Endothelial cell of umbilical vein (primary cell): Measurements from ENCODE around the gene C1QC. TPM values are rescaled to one million over a fixed set of nuclear protein-coding genes. Genes with fewer than 3 reads are reported as not detected.

Source experiments
- BruUV-seq: library from RNA; stranded (reverse); fragments of 400-500 nt; replicated peaks from 2 replicates; lab custom pipeline; 2021; lab: Mats Ljungman, UMichigan
- CTCF ChIA-PET: fragments of 300-600, 350-600 bp; sonication (Branson Sonifier 250); formaldehyde crosslinking; loops from one replicate; lab custom pipeline; 2021; ENCODE audit warnings: antibody characterized with exemption, inconsistent platforms; lab: Charles Lee
- POLR2A ChIA-PET: fragments of 300-600, 350-600 bp; sonication (Branson Sonifier 250); formaldehyde crosslinking; loops from one replicate; lab custom pipeline; 2021; ENCODE audit warnings: antibody characterized with exemption, inconsistent platforms; lab: Charles Lee
- DNase-seq: peaks from one replicate; pipeline ENCODE4 v3.0.0-alpha.2; 2011; ENCODE audit warnings: low read depth, low spot score
- FAIRE-seq: peaks from 2 replicates; lab custom pipeline; 2011; peaks lifted over from hg19 to GRCh38; lab: Jason Lieb, UNC
- H2AFZ ChIP-seq: 2 replicates; pipeline ENCODE4 v1.6.0; 2012; ENCODE audit warnings: low read depth, low read length, control low read depth, inconsistent platforms
- H3K27ac ChIP-seq: 2 replicates; pipeline ENCODE4 v1.5.1; 2011; ENCODE audit warnings: low read depth, mild to moderate bottlenecking, control low read depth, low read length, moderate library complexity; ENCODE audit not compliant: insufficient read depth
- H3K27me3 ChIP-seq, 2 experiments: 2 replicates each; pipeline versions ENCODE4 v1.6.0 to v1.6.1; 2011; ENCODE audit warnings: low read length in 2 of 2, mixed read lengths in 1 of 2; ENCODE audit not compliant: control insufficient read depth in 2 of 2, insufficient read depth in 2 of 2
- H3K36me3 ChIP-seq, 2 experiments: 2 replicates in 1 of 2; 3 replicates in 1 of 2; pipeline ENCODE4 v1.5.1; 2011; ENCODE audit warnings: low read length in 2 of 2, mild to moderate bottlenecking in 1 of 2, moderate library complexity in 1 of 2; ENCODE audit not compliant: control insufficient read depth in 2 of 2, insufficient read depth in 2 of 2; ENCODE audit errors: extremely low read depth in 1 of 2
- H3K4me1 ChIP-seq: 3 replicates; pipeline ENCODE4 v1.5.1; 2011; ENCODE audit warnings: mild to moderate bottlenecking, low read length; ENCODE audit not compliant: control insufficient read depth, insufficient read depth; ENCODE audit errors: extremely low read depth
- H3K4me2 ChIP-seq: 2 replicates; pipeline ENCODE4 v1.6.1; 2011; ENCODE audit warnings: low read length, control low read depth, mixed read lengths; ENCODE audit not compliant: insufficient read depth
- H3K4me3 ChIP-seq, 3 experiments: fragments of 200-600 bp in 1 of 3; sonication (generic), shearing (Covaris generic) in 1 of 3; replicated peaks in 1 of 3; 2 replicates each; pipeline ENCODE4 v1.5.1; 2011 to 2016; ENCODE audit warnings: control low read depth in 3 of 3, low read length in 3 of 3, mild to moderate bottlenecking in 2 of 3, inconsistent platforms in 1 of 3, low read depth in 1 of 3, moderate library complexity in 1 of 3; ENCODE audit not compliant: insufficient read depth in 1 of 3
- H3K79me2 ChIP-seq: 2 replicates; pipeline ENCODE4 v1.6.0; 2012; ENCODE audit warnings: low read length, inconsistent platforms; ENCODE audit not compliant: control insufficient read depth, insufficient read depth
- H3K9ac ChIP-seq: replicated peaks from 2 replicates; pipeline ENCODE3; 2011; ENCODE audit warnings: low read length, control low read depth; ENCODE audit not compliant: insufficient read depth; ENCODE audit errors: extremely low read depth
- H3K9me1 ChIP-seq: replicated peaks from 3 replicates; pipeline ENCODE4 v1.6.0; 2011; ENCODE audit warnings: mild to moderate bottlenecking, low read length; ENCODE audit not compliant: control insufficient read depth, insufficient read depth; ENCODE audit errors: extremely low read depth
- H3K9me3 ChIP-seq: replicated peaks from 2 replicates; pipeline ENCODE4 v1.5.1; 2012; ENCODE audit warnings: low read length, inconsistent platforms; ENCODE audit not compliant: control insufficient read depth, insufficient read depth
- H4K20me1 ChIP-seq: replicated peaks from 2 replicates; pipeline ENCODE3; 2011; ENCODE audit warnings: mild to moderate bottlenecking, low read length; ENCODE audit not compliant: control insufficient read depth, insufficient read depth; ENCODE audit errors: extremely low read depth
- EZH2 ChIP-seq: IDR thresholded peaks from 2 replicates; pipeline ENCODE4 v1.6.1; 2012; ENCODE audit warnings: borderline replicate concordance, low read depth, mild to moderate bottlenecking, moderate library complexity, low read length, inconsistent platforms; ENCODE audit not compliant: severe bottlenecking
- FOS ChIP-seq: IDR thresholded peaks from 2 replicates; pipeline ENCODE4 v1.6.1; 2011; ENCODE audit warnings: mild to moderate bottlenecking, low read length, moderate library complexity, borderline replicate concordance; ENCODE audit not compliant: insufficient read depth
- GATA2 ChIP-seq: IDR thresholded peaks from 2 replicates; pipeline ENCODE4 v1.7.0; 2011; ENCODE audit warnings: low read depth, mild to moderate bottlenecking, moderate library complexity, mixed read lengths, low read length; ENCODE audit not compliant: insufficient read length, insufficient read depth
- JUN ChIP-seq: IDR thresholded peaks from 2 replicates; pipeline ENCODE4 v1.6.1; 2011; ENCODE audit warnings: borderline replicate concordance, low read depth; ENCODE audit not compliant: insufficient read length, insufficient read depth
- MYC ChIP-seq: IDR thresholded peaks from one replicate; pipeline ENCODE4 v1.6.1; 2011; ENCODE audit warnings: mild to moderate bottlenecking, low read depth, low read length
- POLR2A ChIP-seq: IDR thresholded peaks from 2 replicates; pipeline ENCODE4 v1.6.1; 2012; ENCODE audit warnings: low read depth, mild to moderate bottlenecking, control low read depth, low read length
- POLR2AphosphoS5 ChIP-seq: IDR thresholded peaks from 2 replicates; pipeline ENCODE4 v1.6.1; 2012; ENCODE audit warnings: low read depth, mild to moderate bottlenecking, control low read depth, low read length, moderate library complexity; ENCODE audit not compliant: insufficient read depth
- dilution Hi-C: fragments of 300-500 bp; cut with MboI; formaldehyde crosslinking; loops from one replicate; pipeline ENCODE4 v1.15.0; 2019; ENCODE audit warnings: low sequenced_read_pairs; ENCODE audit not compliant: extremely low pct_ligation_motif_present
- intact Hi-C: fragments of 100-400 bp; cut with micrococcal nuclease; formaldehyde crosslinking; loops from one replicate; pipeline ENCODE4 v1.10.0; 2022
- polyA plus RNA-seq, 4 experiments: library from polyadenylated mRNA; depleted of rRNA in 3 of 4; stranded (reverse) in 3 of 4; unstranded in 1 of 4; fragments of >200 nt; gene quantifications; 2 replicates each; pipeline versions ENCODE4 v1.2.1 to v1.2.3, GENCODE V29; 2011 to 2012; ENCODE audit warnings: missing spikeins in 1 of 4
- total RNA-seq: library from RNA; stranded (reverse); gene quantifications from 2 replicates; pipeline ENCODE4 v1.2.3, GENCODE V29; 2021
- TF ChIP-seq, protein P1 (sequence below), 2 donors: IDR thresholded peaks; 1 replicate in 1 of 2; 2 replicates in 1 of 2; pipeline ENCODE4 v1.5.1; 2011; ENCODE audit warnings: low read length in 2 of 2, mild to moderate bottlenecking in 2 of 2, moderate library complexity in 2 of 2, control low read depth in 1 of 2, inconsistent platforms in 1 of 2, low read depth in 1 of 2; ENCODE audit not compliant: insufficient read depth in 1 of 2; ENCODE audit errors: extremely low read depth in 1 of 2
- TF ChIP-seq, protein P2 (sequence below): IDR thresholded peaks from 2 replicates; pipeline ENCODE4 v1.6.1; 2011; ENCODE audit not compliant: insufficient read depth, insufficient read length

The C1QC gene
- total and polyA plus RNA-seq, 2 donors (not counting 3 experiments of a cell fraction or from before 2014, with no cell fraction given), result not detected

- Histone ChIP-seq H3K27me3 (no peaks in the 10 kb centered on the region), H3K27ac (no peak overlapping the region), H2AFZ (no peak overlapping the region), H3K4me3 (no peak overlapping the region), H3K36me3 (no peaks in the 10 kb centered on the region), H3K4me2 (no peak overlapping the region), H3K9me3 (no peaks in the 10 kb centered on the region), H3K9ac (no peak overlapping the region), H3K79me2 (no peaks in the 10 kb centered on the region), H3K9me1 (no peaks in the 10 kb centered on the region), H4K20me1 (no peaks in the 10 kb centered on the region), H3K4me1 (peaks cover 6% of the 10 kb centered on the region)
- DNase-seq (no peak), FAIRE-seq (no peak)
- TF ChIP-seq JUN, result no peak
- TF ChIP-seq POLR2AphosphoS5, result no peak
- TF ChIP-seq, protein P1, sequence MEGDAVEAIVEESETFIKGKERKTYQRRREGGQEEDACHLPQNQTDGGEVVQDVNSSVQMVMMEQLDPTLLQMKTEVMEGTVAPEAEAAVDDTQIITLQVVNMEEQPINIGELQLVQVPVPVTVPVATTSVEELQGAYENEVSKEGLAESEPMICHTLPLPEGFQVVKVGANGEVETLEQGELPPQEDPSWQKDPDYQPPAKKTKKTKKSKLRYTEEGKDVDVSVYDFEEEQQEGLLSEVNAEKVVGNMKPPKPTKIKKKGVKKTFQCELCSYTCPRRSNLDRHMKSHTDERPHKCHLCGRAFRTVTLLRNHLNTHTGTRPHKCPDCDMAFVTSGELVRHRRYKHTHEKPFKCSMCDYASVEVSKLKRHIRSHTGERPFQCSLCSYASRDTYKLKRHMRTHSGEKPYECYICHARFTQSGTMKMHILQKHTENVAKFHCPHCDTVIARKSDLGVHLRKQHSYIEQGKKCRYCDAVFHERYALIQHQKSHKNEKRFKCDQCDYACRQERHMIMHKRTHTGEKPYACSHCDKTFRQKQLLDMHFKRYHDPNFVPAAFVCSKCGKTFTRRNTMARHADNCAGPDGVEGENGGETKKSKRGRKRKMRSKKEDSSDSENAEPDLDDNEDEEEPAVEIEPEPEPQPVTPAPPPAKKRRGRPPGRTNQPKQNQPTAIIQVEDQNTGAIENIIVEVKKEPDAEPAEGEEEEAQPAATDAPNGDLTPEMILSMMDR (IDR thresholded peaks at IDR 0.05; ENCODE audit: extremely low read depth in 1 of 2, insufficient read depth in 1 of 2, low read depth in 1 of 2, low read length in 2 of 2), result no peak
- no peak for TF ChIP-seq MYC
- dilution Hi-C loops, result no loop called here
- no TSS peak for BruUV-seq
- CTCF ChIA-PET, result no interaction called here
- intact Hi-C loops, result no loop called here
- POLR2A ChIA-PET, result no interaction called here
Measured at GRCh38 chr1:22694172-22694571, 50.7 kb downstream of the C1QC start.

DNA sequence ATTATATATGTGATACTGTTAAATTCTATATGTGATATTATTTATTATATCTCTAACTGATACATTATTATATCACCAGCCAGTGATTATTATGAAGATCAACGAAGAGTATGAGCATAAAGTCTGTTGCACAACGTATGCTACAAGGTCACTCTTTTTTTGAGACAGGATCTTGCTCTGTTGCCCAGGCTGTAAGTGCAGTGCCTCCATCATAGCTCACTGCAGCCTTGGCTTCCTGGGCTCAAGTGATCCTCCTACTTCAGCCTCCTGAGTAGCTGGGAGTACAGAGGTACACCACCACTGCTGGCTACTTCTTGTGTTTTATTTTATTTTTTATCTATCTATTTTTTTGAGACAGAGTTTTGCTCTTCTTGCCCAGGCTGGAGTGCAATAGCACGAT lies 53.2 kb downstream of the C1QC start:
- Histone ChIP-seq H3K9me3 (no peaks in the 10 kb centered on the region), H3K9me1 (no peaks in the 10 kb centered on the region), H3K36me3 (no peaks in the 10 kb centered on the region), H3K27ac (no peak overlapping the region), H3K9ac (no peak overlapping the region), H3K4me1 (no peaks in the 10 kb centered on the region), H2AFZ (no peak overlapping the region), H3K79me2 (no peaks in the 10 kb centered on the region), H3K27me3 (no peaks in the 10 kb centered on the region), H4K20me1 (no peaks in the 10 kb centered on the region), H3K4me2 (no peak overlapping the region), H3K4me3 (no peak overlapping the region)
- intact Hi-C loops, result no loop called here
- ChIA-PET CTCF (no interaction called here), POLR2A (no interaction called here)
- no TSS peak for BruUV-seq
- DNase-seq, result no peak
- FAIRE-seq, result no peak
- dilution Hi-C loops, result no loop called here
- TF ChIP-seq EZH2, result no peak
- TF ChIP-seq MYC, result no peak
- no peak for TF ChIP-seq FOS
- TF ChIP-seq POLR2A, result no peak
- TF ChIP-seq JUN, result no peak
- TF ChIP-seq, protein P2, sequence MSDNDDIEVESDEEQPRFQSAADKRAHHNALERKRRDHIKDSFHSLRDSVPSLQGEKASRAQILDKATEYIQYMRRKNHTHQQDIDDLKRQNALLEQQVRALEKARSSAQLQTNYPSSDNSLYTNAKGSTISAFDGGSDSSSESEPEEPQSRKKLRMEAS, result no peak
- TF ChIP-seq, protein P1 (IDR thresholded peaks at IDR 0.05; ENCODE audit: extremely low read depth in 1 of 2, insufficient read depth in 1 of 2, low read depth in 1 of 2, low read length in 2 of 2), result no peak
- no peak for TF ChIP-seq GATA2
- TF ChIP-seq POLR2AphosphoS5, result no peak
